Type B pancreatic cell (in vitro differentiated cells): ENCODE results near the gene RPS3. TPM values are rescaled to one million over a fixed set of nuclear protein-coding genes. Genes with fewer than 3 reads are reported as not detected.

Source experiments
- DNase-seq: peaks from one replicate; pipeline ENCODE4 v3.0.0; 2021; ENCODE audit warnings: mixed read lengths; ENCODE audit not compliant: unreplicated experiment; ENCODE audit errors: extremely low spot score
- H3K27ac Mint-ChIP-seq: 2 replicates; pipeline ENCODE4 v1.8.0; 2021; ENCODE audit warnings: mild to moderate bottlenecking, mixed read lengths
- H3K27me3 Mint-ChIP-seq: 2 replicates; pipeline ENCODE4 v1.8.0; 2021; ENCODE audit warnings: mixed read lengths
- H3K36me3 Mint-ChIP-seq: 2 replicates; pipeline ENCODE4 v1.8.0; 2021; ENCODE audit warnings: mixed read lengths
- H3K4me1 Mint-ChIP-seq: one replicate; pipeline ENCODE4 v1.8.0; 2021; ENCODE audit warnings: mixed read lengths; ENCODE audit not compliant: unreplicated experiment
- H3K4me3 Mint-ChIP-seq: 2 replicates; pipeline ENCODE4 v1.8.0; 2021; ENCODE audit warnings: mild to moderate bottlenecking, mixed read lengths
- H3K9me3 Mint-ChIP-seq: 2 replicates; pipeline ENCODE4 v1.8.0; 2021; ENCODE audit warnings: mixed read lengths
- total RNA-seq: library from RNA; stranded (reverse); gene quantifications from 2 replicates; pipeline ENCODE4 v1.2.1, GENCODE V29; 2021; ENCODE audit warnings: low replicate concordance
- TF ChIP-seq, protein P1 (sequence below): fragments of 200-600 bp; sonication (generic); conservative IDR thresholded peaks from 2 replicates; pipeline ENCODE4 v1.5.0; 2021; ENCODE audit warnings: antibody characterized with exemption, mild to moderate bottlenecking

Gene RPS3
- total RNA-seq, 1 donor from 2014 or later: 3,442 TPM

DNA sequence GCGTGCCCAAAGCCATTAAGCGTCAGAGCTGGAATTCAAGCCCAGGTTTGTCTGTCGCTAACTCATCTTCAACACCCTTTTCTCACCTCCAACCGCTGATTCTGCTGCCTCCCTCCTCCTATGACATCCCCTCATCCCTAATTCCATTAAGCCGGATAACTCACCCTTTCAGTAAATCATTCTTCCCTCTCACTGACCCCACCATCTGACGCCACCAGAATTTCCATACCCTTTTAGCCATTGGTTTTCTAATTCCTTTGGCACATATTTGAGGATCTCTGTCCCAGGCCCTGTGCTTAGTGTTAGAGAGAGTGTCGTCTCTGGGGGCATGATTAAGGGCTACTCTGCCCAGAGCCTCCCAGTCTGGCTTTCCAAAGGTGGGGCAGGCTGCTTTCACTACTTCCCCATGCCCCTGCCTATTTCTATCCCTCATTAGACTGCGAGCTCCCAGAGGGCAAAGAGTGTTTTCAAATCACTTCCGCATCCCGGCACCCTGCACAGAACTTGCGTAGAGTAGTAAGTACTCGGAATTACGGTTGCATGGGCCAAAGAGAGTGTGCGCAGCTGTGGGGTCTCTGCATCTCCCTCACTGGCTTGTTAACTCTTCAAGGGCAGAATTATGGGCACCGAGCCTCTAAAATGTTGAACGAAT is 29.8 kb downstream of the RPS3 start:
- peaks cover 7% of the 10 kb centered on the region for H3K9me3 Mint-ChIP-seq
- DNase-seq: no peak
- peak overlapping the region; percentile 65 for H3K27ac Mint-ChIP-seq
- H3K4me3 Mint-ChIP-seq: peak overlapping the region; percentile 80
- TF ChIP-seq, protein P1, sequence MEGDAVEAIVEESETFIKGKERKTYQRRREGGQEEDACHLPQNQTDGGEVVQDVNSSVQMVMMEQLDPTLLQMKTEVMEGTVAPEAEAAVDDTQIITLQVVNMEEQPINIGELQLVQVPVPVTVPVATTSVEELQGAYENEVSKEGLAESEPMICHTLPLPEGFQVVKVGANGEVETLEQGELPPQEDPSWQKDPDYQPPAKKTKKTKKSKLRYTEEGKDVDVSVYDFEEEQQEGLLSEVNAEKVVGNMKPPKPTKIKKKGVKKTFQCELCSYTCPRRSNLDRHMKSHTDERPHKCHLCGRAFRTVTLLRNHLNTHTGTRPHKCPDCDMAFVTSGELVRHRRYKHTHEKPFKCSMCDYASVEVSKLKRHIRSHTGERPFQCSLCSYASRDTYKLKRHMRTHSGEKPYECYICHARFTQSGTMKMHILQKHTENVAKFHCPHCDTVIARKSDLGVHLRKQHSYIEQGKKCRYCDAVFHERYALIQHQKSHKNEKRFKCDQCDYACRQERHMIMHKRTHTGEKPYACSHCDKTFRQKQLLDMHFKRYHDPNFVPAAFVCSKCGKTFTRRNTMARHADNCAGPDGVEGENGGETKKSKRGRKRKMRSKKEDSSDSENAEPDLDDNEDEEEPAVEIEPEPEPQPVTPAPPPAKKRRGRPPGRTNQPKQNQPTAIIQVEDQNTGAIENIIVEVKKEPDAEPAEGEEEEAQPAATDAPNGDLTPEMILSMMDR: no peak
- H3K4me1 Mint-ChIP-seq: peaks cover 14% of the 10 kb centered on the region
- peaks cover 57% of the 10 kb centered on the region for H3K27me3 Mint-ChIP-seq
- peaks cover 14% of the 10 kb centered on the region for H3K36me3 Mint-ChIP-seq

DNA sequence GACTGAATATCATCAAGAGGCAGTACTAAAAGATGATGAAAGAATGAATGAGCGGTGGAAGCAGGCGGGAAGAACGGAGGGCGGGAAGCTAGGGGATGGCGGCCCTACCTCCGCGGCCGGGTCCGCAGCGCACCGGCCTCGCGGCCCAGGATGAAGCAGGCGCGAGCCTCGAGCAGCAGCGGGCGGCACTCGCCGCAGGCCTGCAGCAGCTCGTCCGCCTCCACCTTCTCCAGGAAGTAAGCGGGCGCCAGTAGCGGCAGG is 30.3 kb downstream of the RPS3 start:
- TF ChIP-seq, protein P1: no peak
- no peak for DNase-seq
- peaks cover 10% of the 10 kb centered on the region for H3K36me3 Mint-ChIP-seq
- peaks cover 7% of the 10 kb centered on the region for H3K9me3 Mint-ChIP-seq
- peaks cover 10% of the 10 kb centered on the region for H3K4me1 Mint-ChIP-seq
- peaks cover 60% of the 10 kb centered on the region for H3K27me3 Mint-ChIP-seq
- peak overlapping the region; percentile 80 for H3K4me3 Mint-ChIP-seq
- H3K27ac Mint-ChIP-seq: peak overlapping the region; percentile 65

DNA sequence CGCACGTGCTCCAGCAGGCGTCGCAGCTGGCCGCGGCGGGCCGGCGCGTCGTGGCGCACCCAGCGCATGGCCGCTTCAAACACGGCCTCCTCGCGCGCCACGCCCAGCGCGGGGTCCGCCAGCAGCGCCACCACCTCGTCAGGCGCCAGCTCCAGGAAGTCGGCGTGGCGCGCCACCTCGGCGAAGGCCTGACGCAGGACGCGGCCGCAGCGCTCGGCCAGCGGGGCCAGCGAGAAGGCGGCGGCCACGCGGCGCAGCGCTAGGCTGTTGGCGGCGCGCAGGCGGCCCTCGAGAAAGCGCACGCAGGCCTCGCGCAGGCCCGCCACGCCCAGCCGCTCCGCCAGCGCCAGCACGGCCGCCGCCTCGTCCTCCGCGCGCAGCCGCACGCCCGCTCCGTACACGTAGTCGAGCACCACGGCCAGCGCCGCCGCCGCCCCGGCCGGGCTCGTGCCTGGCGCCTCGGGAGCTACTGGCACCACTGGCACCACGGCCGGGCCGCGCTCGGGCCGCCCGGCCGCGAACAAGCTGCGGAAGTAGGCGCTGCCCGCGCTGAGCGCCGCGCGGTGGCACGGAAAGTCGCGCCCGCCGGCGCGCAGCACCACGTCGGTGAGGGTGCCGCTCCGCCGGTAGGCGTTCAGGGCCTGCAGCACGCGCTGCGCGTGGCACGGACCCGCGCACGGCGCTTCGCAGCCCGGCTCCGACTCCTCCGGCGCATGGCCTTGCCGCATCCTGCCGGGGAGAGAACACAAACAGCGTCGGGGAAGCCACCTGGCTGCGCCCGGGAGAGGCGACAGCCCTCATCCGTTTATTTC is 30.8 kb downstream of the RPS3 start:
- Mint-ChIP-seq H3K4me3 (peak overlapping the region; percentile 88), H3K27ac (peak overlapping the region; percentile 77), H3K36me3 (peaks cover 7% of the 10 kb centered on the region), H3K27me3 (peaks cover 63% of the 10 kb centered on the region), H3K9me3 (peaks cover 7% of the 10 kb centered on the region), H3K4me1 (peaks cover 6% of the 10 kb centered on the region)
- peak; percentile 84 for DNase-seq
- TF ChIP-seq, protein P1: peak; percentile 33

DNA sequence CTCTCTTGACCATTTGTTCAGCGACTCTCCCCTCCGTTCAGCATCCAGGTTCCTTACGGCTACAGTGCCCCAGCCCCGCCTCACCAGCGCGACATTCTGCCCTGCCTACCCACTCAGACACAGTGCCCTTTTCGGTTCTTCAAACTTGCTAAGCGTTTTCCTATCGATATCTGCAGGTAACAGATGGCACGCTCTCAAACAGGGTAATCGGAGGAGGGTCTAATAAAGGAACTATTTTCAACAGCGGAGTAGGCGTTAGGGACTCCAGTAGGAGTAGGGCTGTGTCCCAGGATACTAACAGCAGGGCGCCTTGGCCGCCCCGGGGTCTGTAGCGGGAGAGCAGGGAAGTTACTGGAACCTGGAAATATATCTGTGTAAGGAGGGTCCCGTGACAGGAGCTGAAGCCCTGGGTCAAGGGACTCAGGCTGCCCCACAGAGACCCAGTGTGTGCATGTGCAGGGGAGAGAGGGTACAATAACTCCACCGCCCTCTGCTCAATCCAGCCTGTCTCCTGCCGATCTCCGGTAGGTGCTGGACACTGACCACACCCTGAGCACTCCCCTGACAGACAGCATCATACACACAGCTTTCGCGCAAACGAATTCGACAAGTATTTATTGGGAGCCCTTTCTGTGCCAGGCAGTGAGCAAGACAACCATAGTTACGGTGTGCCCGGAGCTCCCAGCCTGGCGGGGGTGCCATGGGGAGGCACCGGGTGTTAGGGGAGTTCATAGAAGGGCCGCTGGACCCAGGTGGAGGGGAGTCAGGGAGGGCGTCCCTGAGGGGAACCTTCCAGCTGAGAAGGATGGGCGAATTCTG is 31.6 kb downstream of the RPS3 start:
- Mint-ChIP-seq H3K4me3 (peak overlapping the region; percentile 88), H3K4me1 (peaks cover 6% of the 10 kb centered on the region), H3K27ac (peak overlapping the region; percentile 77), H3K9me3 (peaks cover 7% of the 10 kb centered on the region), H3K27me3 (peaks cover 63% of the 10 kb centered on the region), H3K36me3 (peaks cover 7% of the 10 kb centered on the region)
- no peak for DNase-seq
- TF ChIP-seq, protein P1: no peak

DNA sequence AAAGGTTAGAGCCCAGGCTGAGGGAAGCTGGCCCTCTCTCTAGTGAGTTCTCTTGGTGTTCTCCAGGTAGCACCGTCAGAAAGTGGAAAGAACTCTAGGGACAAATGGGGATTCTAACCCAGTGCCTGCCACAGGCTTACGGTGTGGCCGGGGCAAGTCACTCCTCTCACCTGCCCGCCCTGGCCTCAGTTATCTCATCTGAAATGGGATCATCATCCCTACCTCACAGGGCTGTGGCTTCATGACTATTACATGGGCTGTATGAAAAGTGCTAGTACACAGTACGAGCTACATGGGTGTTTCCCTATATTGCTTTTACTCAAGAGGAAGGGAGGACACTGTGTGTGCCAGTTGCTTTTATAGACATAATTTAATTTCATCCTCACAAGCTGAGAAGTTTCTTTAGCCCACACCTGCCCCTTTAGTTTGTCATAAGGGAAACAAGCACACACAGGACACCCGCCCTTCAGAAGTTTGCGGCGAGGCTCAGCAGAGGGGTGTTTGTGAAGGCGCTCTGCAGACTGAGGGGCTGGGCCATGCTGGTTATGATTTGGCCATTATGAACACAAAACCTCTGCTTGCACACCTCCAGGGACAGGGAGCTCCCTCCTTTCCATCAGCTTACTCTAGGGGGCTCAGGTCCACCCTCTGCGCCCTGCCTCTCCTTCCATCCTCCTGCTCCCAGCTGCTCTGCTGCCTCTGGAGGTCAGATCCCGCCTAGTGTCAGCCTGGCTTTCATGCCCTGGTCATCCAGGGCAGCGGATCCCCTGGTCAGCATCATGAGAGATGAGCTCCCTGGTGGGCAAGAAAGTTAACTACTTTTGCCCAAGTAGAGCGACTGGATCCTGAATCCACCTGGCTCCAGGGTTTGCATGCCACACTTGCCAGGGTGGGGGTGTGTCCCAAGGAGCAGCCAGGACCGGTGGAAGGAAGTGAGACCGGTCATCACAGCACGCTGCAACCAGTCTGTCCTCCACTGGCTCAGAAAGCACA is 32.5 kb downstream of the RPS3 start:
- Mint-ChIP-seq H3K27me3 (peaks cover 63% of the 10 kb centered on the region), H3K4me3 (peak overlapping the region; percentile 76), H3K4me1 (peaks cover 6% of the 10 kb centered on the region), H3K9me3 (peaks cover 7% of the 10 kb centered on the region), H3K27ac (no peak overlapping the region), H3K36me3 (peaks cover 7% of the 10 kb centered on the region)
- TF ChIP-seq, protein P1: no peak
- no peak for DNase-seq
